DND-41 (cell line): Measurements from ENCODE around the gene NKD1.

Source experiments
- ATAC-seq: fragments of 200-7000 bp; cut with Tn5 transposase; 3 replicates; pipeline ENCODE4 v1.9.1; 2021; ENCODE audit warnings: low read depth; ENCODE audit not compliant: insufficient read depth
- DNase-seq: peaks from one replicate; pipeline ENCODE4 v3.0.0-alpha.2; 2020
- H2AFZ ChIP-seq: 2 replicates; pipeline ENCODE4 v1.6.0; 2012; ENCODE audit warnings: low read depth, low read length
- H3K27ac ChIP-seq: 2 replicates; pipeline ENCODE4 v1.5.1; 2012; ENCODE audit warnings: low read length, inconsistent platforms
- H3K27me3 ChIP-seq: fragments of 200-600 bp; sonication (generic); 2 replicates; pipeline ENCODE4 v1.6.0; 2012; ENCODE audit warnings: low read length, mild to moderate bottlenecking, inconsistent platforms; ENCODE audit not compliant: insufficient read depth, poor library complexity
- H3K36me3 ChIP-seq: 2 replicates; pipeline ENCODE4 v1.5.1; 2012; ENCODE audit warnings: low read length, inconsistent platforms; ENCODE audit not compliant: insufficient read depth
- H3K4me1 ChIP-seq: 2 replicates; pipeline ENCODE4 v1.5.1; 2012; ENCODE audit warnings: mild to moderate bottlenecking, low read length; ENCODE audit not compliant: insufficient read depth
- H3K4me2 ChIP-seq: 2 replicates; pipeline ENCODE4 v1.6.0; 2012; ENCODE audit warnings: mild to moderate bottlenecking, moderate library complexity, low read length, inconsistent platforms; ENCODE audit not compliant: insufficient read depth
- H3K4me3 ChIP-seq, 2 experiments: fragments of 200-600 bp in 1 of 2; shearing (Covaris generic) in 1 of 2; 2 replicates each; pipeline ENCODE4 v1.5.1; 2012 to 2016; ENCODE audit warnings: inconsistent platforms in 2 of 2, low read length in 2 of 2, mild to moderate bottlenecking in 2 of 2, low read depth in 1 of 2, moderate library complexity in 1 of 2
- H3K79me2 ChIP-seq: 2 replicates; pipeline ENCODE4 v1.6.0; 2012; ENCODE audit warnings: low read length, inconsistent platforms; ENCODE audit not compliant: insufficient read depth
- H3K9ac ChIP-seq: 2 replicates; pipeline ENCODE4 v1.6.0; 2012; ENCODE audit warnings: low read depth, mild to moderate bottlenecking, inconsistent platforms, low read length, moderate library complexity
- H3K9me3 ChIP-seq: 2 replicates; pipeline ENCODE4 v1.5.1; 2012; ENCODE audit warnings: low read length, moderate library complexity, mild to moderate bottlenecking, inconsistent platforms; ENCODE audit not compliant: insufficient read depth, severe bottlenecking
- H4K20me1 ChIP-seq: 2 replicates; pipeline ENCODE4 v1.6.0; 2012; ENCODE audit warnings: low read length; ENCODE audit not compliant: insufficient read depth
- EZH2 ChIP-seq: IDR thresholded peaks from 3 replicates; pipeline ENCODE4 v1.6.1; 2012; ENCODE audit warnings: borderline replicate concordance, low read depth, mild to moderate bottlenecking, moderate library complexity, low read length, inconsistent platforms; ENCODE audit not compliant: severe bottlenecking
- TF ChIP-seq, protein P1 (sequence below): IDR thresholded peaks from 2 replicates; pipeline ENCODE4 v1.5.1; 2012; ENCODE audit warnings: borderline replicate concordance, low read length, moderate library complexity, mild to moderate bottlenecking; ENCODE audit not compliant: poor library complexity, severe bottlenecking; ENCODE audit errors: extremely low read depth

Gene NKD1

DNA sequence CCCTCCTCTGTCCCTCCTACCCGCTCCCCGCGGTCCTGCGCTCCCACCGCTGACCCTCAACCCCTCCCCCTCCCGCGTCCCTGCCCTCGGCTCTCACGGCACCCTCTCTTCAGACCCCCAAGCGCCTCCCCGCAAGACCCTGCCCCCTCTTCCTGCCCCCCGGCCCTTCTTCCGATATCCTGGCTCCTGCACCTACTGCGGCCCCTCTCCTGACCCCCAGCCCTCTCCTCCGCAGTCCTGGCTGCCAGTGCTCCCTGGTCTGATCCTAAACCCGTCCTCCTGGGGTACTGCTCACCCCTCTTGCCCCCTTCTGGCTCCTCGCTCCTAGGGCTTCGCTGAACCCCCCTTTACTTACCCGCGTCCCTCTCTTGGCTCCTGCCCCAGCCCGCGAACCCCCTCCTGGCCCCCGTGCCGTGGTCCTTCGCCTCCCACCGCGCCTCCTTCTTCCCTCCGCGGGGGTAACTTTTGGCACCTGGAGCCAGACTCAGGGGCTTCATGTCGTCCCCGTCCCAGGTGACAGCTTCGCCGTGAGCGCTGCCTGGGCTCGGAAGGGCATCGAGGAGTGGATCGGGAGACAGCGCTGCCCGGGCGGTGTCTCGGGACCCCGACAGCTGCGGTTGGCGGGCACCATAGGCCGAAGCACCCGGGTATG is 839 bp downstream of the NKD1 start:
- no peak overlapping the region for H3K9ac ChIP-seq
- no peaks in the 10 kb centered on the region for H3K79me2 ChIP-seq
- H3K4me3 ChIP-seq: peak overlapping the region in 1 of 2 experiments; percentile 54; a peak in 1 of 4 replicates
- ATAC-seq (no peak), DNase-seq (no peak)
- peaks cover 72% of the 10 kb centered on the region for H4K20me1 ChIP-seq
- no peak overlapping the region for H2AFZ ChIP-seq
- TF ChIP-seq, protein P1, sequence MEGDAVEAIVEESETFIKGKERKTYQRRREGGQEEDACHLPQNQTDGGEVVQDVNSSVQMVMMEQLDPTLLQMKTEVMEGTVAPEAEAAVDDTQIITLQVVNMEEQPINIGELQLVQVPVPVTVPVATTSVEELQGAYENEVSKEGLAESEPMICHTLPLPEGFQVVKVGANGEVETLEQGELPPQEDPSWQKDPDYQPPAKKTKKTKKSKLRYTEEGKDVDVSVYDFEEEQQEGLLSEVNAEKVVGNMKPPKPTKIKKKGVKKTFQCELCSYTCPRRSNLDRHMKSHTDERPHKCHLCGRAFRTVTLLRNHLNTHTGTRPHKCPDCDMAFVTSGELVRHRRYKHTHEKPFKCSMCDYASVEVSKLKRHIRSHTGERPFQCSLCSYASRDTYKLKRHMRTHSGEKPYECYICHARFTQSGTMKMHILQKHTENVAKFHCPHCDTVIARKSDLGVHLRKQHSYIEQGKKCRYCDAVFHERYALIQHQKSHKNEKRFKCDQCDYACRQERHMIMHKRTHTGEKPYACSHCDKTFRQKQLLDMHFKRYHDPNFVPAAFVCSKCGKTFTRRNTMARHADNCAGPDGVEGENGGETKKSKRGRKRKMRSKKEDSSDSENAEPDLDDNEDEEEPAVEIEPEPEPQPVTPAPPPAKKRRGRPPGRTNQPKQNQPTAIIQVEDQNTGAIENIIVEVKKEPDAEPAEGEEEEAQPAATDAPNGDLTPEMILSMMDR: no peak
- TF ChIP-seq EZH2: no peak
- peaks cover 83% of the 10 kb centered on the region for H3K27me3 ChIP-seq
- H3K4me2 ChIP-seq: peak overlapping the region; percentile 86
- H3K9me3 ChIP-seq: no peaks in the 10 kb centered on the region
- no peaks in the 10 kb centered on the region for H3K36me3 ChIP-seq
- no peak overlapping the region for H3K27ac ChIP-seq
- peaks cover 21% of the 10 kb centered on the region for H3K4me1 ChIP-seq

DNA sequence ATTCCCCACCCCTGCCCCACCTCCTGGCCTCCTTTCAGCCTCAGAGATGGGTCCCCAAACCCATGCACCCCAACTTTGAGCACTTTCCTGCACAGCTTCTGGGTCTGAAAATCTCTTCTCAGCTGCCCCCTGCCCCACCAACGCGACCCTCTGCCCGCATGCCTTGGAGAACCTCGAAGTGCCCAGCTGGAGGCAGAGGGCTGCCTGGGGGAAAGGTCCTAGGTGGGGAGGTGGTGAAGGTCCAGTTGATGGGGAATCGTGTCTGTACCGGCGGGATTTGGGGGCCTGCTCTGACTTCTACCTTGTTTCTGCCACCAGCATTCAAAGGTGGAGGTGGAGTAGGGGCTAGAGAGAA is 1.3 kb downstream of the NKD1 start:
- no peak overlapping the region for H3K9ac ChIP-seq
- DNase-seq (no peak), ATAC-seq (no peak)
- TF ChIP-seq, protein P1: no peak
- no peak for TF ChIP-seq EZH2
- H3K27me3 ChIP-seq: peaks cover 81% of the 10 kb centered on the region
- peaks cover 21% of the 10 kb centered on the region for H3K4me1 ChIP-seq
- H3K27ac ChIP-seq: no peak overlapping the region
- H2AFZ ChIP-seq: no peak overlapping the region
- no peaks in the 10 kb centered on the region for H3K79me2 ChIP-seq
- H4K20me1 ChIP-seq: peaks cover 70% of the 10 kb centered on the region
- H3K9me3 ChIP-seq: no peaks in the 10 kb centered on the region
- no peak overlapping the region for H3K4me3 ChIP-seq
- H3K36me3 ChIP-seq: no peaks in the 10 kb centered on the region
- H3K4me2 ChIP-seq: no peak overlapping the region

DNA sequence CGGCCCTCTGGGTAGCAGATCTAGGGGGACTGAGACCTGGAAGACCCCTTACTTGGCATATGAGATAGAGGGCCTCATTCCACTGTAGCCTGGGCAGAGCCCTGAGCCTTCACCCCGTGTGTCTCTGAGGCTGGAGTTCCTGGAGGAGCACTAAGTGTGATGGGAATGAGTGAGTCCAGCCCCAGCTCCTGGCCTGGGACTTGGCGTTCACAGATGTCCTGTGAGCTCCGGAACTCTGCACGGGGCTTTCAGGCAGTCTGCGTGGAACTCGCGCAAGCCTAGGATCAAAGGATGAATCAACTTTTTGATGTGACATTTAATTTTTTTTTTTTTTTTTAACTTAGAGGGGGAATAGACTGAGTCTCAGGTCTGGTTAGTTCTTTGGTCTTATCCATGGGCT is 1.8 kb downstream of the NKD1 start:
- Histone ChIP-seq H3K4me1 (peaks cover 21% of the 10 kb centered on the region), H3K79me2 (no peaks in the 10 kb centered on the region), H3K27ac (no peak overlapping the region), H3K4me2 (no peak overlapping the region), H3K9me3 (no peaks in the 10 kb centered on the region), H3K36me3 (no peaks in the 10 kb centered on the region), H4K20me1 (peaks cover 70% of the 10 kb centered on the region), H3K9ac (no peak overlapping the region), H3K4me3 (no peak overlapping the region), H2AFZ (no peak overlapping the region), H3K27me3 (peaks cover 80% of the 10 kb centered on the region)
- no peak for ATAC-seq
- TF ChIP-seq, protein P1: no peak
- TF ChIP-seq EZH2: no peak
- no peak for DNase-seq
